SK-N-SH (cell line): ENCODE results near the gene NOP16. TPM values are rescaled to one million over a fixed set of nuclear protein-coding genes. Genes with fewer than 3 reads are reported as not detected.

Experiments
- CTCF ChIA-PET: fragments of 300-600, 350-600 bp; formaldehyde crosslinking; extraction: SDS; loops from one replicate; lab custom pipeline; 2021; lab: Yijun Ruan, JAX
- POLR2A ChIA-PET: fragments of 350-600 bp; sonication (Branson Sonifier 250); formaldehyde crosslinking; extraction: SDS; loops from one replicate; lab custom pipeline; 2020; ENCODE audit warnings: antibody characterized with exemption, inconsistent platforms; lab: Yijun Ruan, JAX
- DNase-seq: peaks from one replicate; pipeline ENCODE4 v3.0.0; 2012
- H2AFZ ChIP-seq: fragments of 200-600 bp; sonication (generic); 2 replicates; pipeline ENCODE4 v1.8.1; 2016; ENCODE audit warnings: antibody characterized with exemption, mild to moderate bottlenecking, low read depth
- H3F3A ChIP-seq: fragments of 200-600 bp; sonication (generic); replicated peaks from 2 replicates; pipeline ENCODE3; 2016; ENCODE audit warnings: antibody characterized with exemption, mild to moderate bottlenecking; ENCODE audit not compliant: insufficient read depth
- H3K27ac ChIP-seq, 2 experiments: fragments of 200-500 bp in 1 of 2; fragments of 200-600 bp in 1 of 2; sonication (Bioruptor generic) in 1 of 2; sonication (generic), shearing (Covaris generic) in 1 of 2; 2 replicates each; pipeline versions ENCODE4 v1.5.1 to v1.6.1; 2014 to 2016; ENCODE audit warnings: low read depth in 2 of 2, inconsistent platforms in 1 of 2, low read length in 1 of 2, mild to moderate bottlenecking in 1 of 2, mixed read lengths in 1 of 2
- H3K27me3 ChIP-seq: fragments of 200-600 bp; sonication (generic), shearing (Covaris generic); 2 replicates; pipeline ENCODE4 v1.6.1; 2016; ENCODE audit warnings: mixed run types; ENCODE audit not compliant: insufficient read depth
- H3K36me3 ChIP-seq, 2 experiments: fragments of 200-500 bp in 1 of 2; fragments of 200-600 bp in 1 of 2; sonication (Bioruptor generic) in 1 of 2; sonication (generic) in 1 of 2; replicated peaks in 1 of 2; 2 replicates each; pipeline versions ENCODE3 to v1.5.1; 2014 to 2016; ENCODE audit warnings: low read length in 1 of 2, mild to moderate bottlenecking in 1 of 2; ENCODE audit not compliant: insufficient read depth in 2 of 2, control insufficient read depth in 1 of 2
- H3K4me1 ChIP-seq, 2 experiments: fragments of 200-500 bp in 1 of 2; fragments of 200-600 bp in 1 of 2; sonication (Bioruptor generic) in 1 of 2; sonication (generic), shearing (Covaris generic) in 1 of 2; 2 replicates each; pipeline versions ENCODE4 v1.5.1 to v1.6.1; 2014 to 2016; ENCODE audit warnings: low read depth in 1 of 2, low read length in 1 of 2, mixed run types in 1 of 2; ENCODE audit not compliant: insufficient read depth in 2 of 2, control insufficient read depth in 1 of 2
- H3K4me2 ChIP-seq: fragments of 200-600 bp; sonication (generic), shearing (Covaris generic); 2 replicates; pipeline ENCODE4 v1.6.1; 2017; ENCODE audit warnings: mixed run types
- H3K4me3 ChIP-seq, 2 experiments: fragments of 200-500 bp in 1 of 2; fragments of 200-600 bp in 1 of 2; sonication (Bioruptor generic) in 1 of 2; sonication (generic), shearing (Covaris generic) in 1 of 2; 2 replicates each; pipeline versions ENCODE4 v1.5.1 to v1.8.1; 2014 to 2016; ENCODE audit warnings: low read depth in 2 of 2, inconsistent platforms in 1 of 2, low read length in 1 of 2, mild to moderate bottlenecking in 1 of 2, mixed read lengths in 1 of 2, moderate library complexity in 1 of 2
- H3K79me2 ChIP-seq: fragments of 200-600 bp; sonication (generic); 2 replicates; pipeline ENCODE4 v1.8.1; 2017; ENCODE audit warnings: mild to moderate bottlenecking; ENCODE audit not compliant: insufficient read depth
- H3K9ac ChIP-seq: fragments of 200-600 bp; sonication (generic); 2 replicates; pipeline ENCODE4 v1.6.1; 2017; ENCODE audit warnings: mixed run types
- H3K9me2 ChIP-seq: fragments of 200-600 bp; sonication (generic); 2 replicates; pipeline ENCODE4 v1.6.1; 2017; ENCODE audit warnings: mixed run types
- H3K9me3 ChIP-seq: fragments of 200-600 bp; sonication (generic); 2 replicates; pipeline ENCODE4 v1.6.1; 2017; ENCODE audit warnings: mixed run types, mild to moderate bottlenecking, moderate library complexity
- H4K20me1 ChIP-seq: fragments of 200-600 bp; sonication (generic); 2 replicates; pipeline ENCODE4 v1.6.1; 2017; ENCODE audit warnings: mild to moderate bottlenecking, mixed run types; ENCODE audit not compliant: insufficient read depth
- FOXJ3 ChIP-seq: sonication (generic); formaldehyde crosslinking; IDR thresholded peaks from 2 replicates; pipeline ENCODE4 v1.5.1; 2020; ENCODE audit warnings: mild to moderate bottlenecking, missing genetic modification reagents
- GABPA ChIP-seq: IDR thresholded peaks from 2 replicates; pipeline ENCODE4 v1.4.0; 2012; ENCODE audit warnings: low read depth, mild to moderate bottlenecking
- GATA2 ChIP-seq: sonication (generic); formaldehyde crosslinking; IDR thresholded peaks from 2 replicates; pipeline ENCODE4 v1.5.0; 2020; ENCODE audit warnings: mild to moderate bottlenecking, missing genetic modification reagents
- JUND ChIP-seq: IDR thresholded peaks from 2 replicates; pipeline ENCODE4 v1.4.0; 2012
- MEF2A ChIP-seq: IDR thresholded peaks from 2 replicates; pipeline ENCODE4 v1.4.0; 2012; ENCODE audit warnings: low read depth, borderline replicate concordance
- MXI1 ChIP-seq: IDR thresholded peaks from 2 replicates; pipeline ENCODE4 v1.6.1; 2012; ENCODE audit warnings: mild to moderate bottlenecking, low read depth, low read length, improper control_type of control experiment
- NRF1 ChIP-seq: IDR thresholded peaks from 2 replicates; pipeline ENCODE4 v1.6.1; 2012; ENCODE audit warnings: low read depth, mild to moderate bottlenecking, low read length
- RCOR1 ChIP-seq: fragments of 150-350 bp; IDR thresholded peaks from 2 replicates; pipeline ENCODE4 v1.6.1; 2017; ENCODE audit warnings: antibody characterized with exemption, low read length
- RFX5 ChIP-seq: IDR thresholded peaks from 2 replicates; pipeline ENCODE4 v1.6.1; 2012; ENCODE audit warnings: mild to moderate bottlenecking, improper control_type of control experiment, low read length
- SIN3A ChIP-seq: IDR thresholded peaks from 2 replicates; pipeline ENCODE4 v1.6.1; 2012; ENCODE audit warnings: low read depth, mild to moderate bottlenecking, low read length, moderate library complexity, borderline replicate concordance
- SMC3 ChIP-seq: IDR thresholded peaks from 2 replicates; pipeline ENCODE4 v1.6.1; 2012; ENCODE audit warnings: low read depth, low read length, improper control_type of control experiment
- TCF12 ChIP-seq: IDR thresholded peaks from 2 replicates; pipeline ENCODE4 v1.4.0; 2012
- YY1 ChIP-seq: IDR thresholded peaks from 2 replicates; pipeline ENCODE4 v1.4.0; 2012; ENCODE audit warnings: low read depth, mild to moderate bottlenecking
- WGBS: methylation state at CpG from one replicate; pipeline ENCODE4 v1.1.6; 2017; ENCODE audit warnings: low lambda C conversion rate; 5-methylcytosine and 5-hydroxymethylcytosine counted together
- polyA plus RNA-seq, 3 experiments: library from polyadenylated mRNA; depleted of rRNA; stranded (reverse); fragments of >200 nt; gene quantifications; 2 replicates each; pipeline ENCODE4 v1.2.3, GENCODE V29; 2012
- TF ChIP-seq, protein P1 (sequence below): IDR thresholded peaks from 2 replicates; pipeline ENCODE4 v1.4.0; 2012; ENCODE audit warnings: low read depth, borderline replicate concordance
- TF ChIP-seq, protein P2 (sequence below): IDR thresholded peaks from 2 replicates; pipeline ENCODE4 v1.4.0; 2012; ENCODE audit warnings: low read depth, borderline replicate concordance
- TF ChIP-seq, protein P3 (sequence below): fragments of 200-600 bp; sonication (generic); IDR thresholded peaks from 2 replicates; pipeline ENCODE4 v1.6.1; 2017; ENCODE audit warnings: antibody characterized with exemption, mild to moderate bottlenecking, moderate library complexity
- TF ChIP-seq, protein P4 (sequence below): IDR thresholded peaks from 2 replicates; pipeline ENCODE4 v1.6.1; 2012; ENCODE audit warnings: mild to moderate bottlenecking, low read depth, low read length, moderate library complexity
- TF ChIP-seq, protein P5 (sequence below): IDR thresholded peaks from 2 replicates; pipeline ENCODE4 v1.4.0; 2012; ENCODE audit warnings: low read depth

NOP16 gene
- polyA plus RNA-seq, 1 of the 3 experiments (the other 2 are of a cell fraction): 158 TPM

DNA sequence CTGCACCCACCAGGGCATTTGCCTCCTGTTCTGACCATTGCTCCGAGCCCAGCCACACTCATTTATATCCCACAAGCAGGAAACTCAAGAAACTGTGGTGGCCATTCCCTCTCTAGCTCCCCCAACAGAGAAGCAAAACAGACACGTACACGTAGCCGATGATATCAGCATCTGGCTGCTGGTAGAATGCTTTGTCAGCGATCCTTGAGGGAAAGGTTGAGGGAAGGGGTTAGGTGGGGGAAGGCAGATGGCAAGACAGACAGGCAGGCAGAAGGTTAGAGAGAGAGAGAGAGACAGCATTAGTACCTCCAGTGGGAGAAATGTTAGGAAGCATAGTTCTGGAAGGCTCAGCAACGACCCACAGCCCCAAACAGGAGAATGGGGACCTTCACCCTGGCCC lies 7.9 kb upstream of the NOP16 start:
- TF ChIP-seq, protein P1, sequence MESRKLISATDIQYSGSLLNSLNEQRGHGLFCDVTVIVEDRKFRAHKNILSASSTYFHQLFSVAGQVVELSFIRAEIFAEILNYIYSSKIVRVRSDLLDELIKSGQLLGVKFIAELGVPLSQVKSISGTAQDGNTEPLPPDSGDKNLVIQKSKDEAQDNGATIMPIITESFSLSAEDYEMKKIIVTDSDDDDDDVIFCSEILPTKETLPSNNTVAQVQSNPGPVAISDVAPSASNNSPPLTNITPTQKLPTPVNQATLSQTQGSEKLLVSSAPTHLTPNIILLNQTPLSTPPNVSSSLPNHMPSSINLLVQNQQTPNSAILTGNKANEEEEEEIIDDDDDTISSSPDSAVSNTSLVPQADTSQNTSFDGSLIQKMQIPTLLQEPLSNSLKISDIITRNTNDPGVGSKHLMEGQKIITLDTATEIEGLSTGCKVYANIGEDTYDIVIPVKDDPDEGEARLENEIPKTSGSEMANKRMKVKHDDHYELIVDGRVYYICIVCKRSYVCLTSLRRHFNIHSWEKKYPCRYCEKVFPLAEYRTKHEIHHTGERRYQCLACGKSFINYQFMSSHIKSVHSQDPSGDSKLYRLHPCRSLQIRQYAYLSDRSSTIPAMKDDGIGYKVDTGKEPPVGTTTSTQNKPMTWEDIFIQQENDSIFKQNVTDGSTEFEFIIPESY: no peak
- TF ChIP-seq GATA2 (CRISPR knock-in tag): peak; percentile 56; the same call in 1 of the 2 replicates
- TF ChIP-seq, all 33 proteins: peak for 1
- Histone ChIP-seq H2AFZ (no peak overlapping the region), H3K9me3 (no peaks in the 10 kb centered on the region), H3K9ac (no peak overlapping the region), H3F3A (no peaks in the 10 kb centered on the region), H3K27ac (no peak overlapping the region), H3K36me3 (peaks cover 0 to 9% of the 10 kb centered on the region in 2 experiments), H3K4me1 (peaks cover 0 to 2% of the 10 kb centered on the region in 2 experiments; a peak in 1 of 4 replicates), H3K9me2 (no peaks in the 10 kb centered on the region), H3K4me3 (no peak overlapping the region), H3K79me2 (no peaks in the 10 kb centered on the region), H3K4me2 (no peak overlapping the region), H4K20me1 (no peaks in the 10 kb centered on the region), H3K27me3 (no peaks in the 10 kb centered on the region)
- POLR2A ChIA-PET: interaction anchor here (0.6 kb wide), 1 partner anchor 9 kb away, joined by 3 read pairs; no protein-coding TSS in a partner anchor
- CTCF ChIA-PET: interaction anchor here (1.5 kb wide), 1 partner anchor 20 kb away, joined by 3 read pairs; the partner anchor contains the start of gene CLTB
- peak; percentile 49 for DNase-seq
- WGBS: 75% methylated on average over 6 of the region's 6 CpGs

DNA sequence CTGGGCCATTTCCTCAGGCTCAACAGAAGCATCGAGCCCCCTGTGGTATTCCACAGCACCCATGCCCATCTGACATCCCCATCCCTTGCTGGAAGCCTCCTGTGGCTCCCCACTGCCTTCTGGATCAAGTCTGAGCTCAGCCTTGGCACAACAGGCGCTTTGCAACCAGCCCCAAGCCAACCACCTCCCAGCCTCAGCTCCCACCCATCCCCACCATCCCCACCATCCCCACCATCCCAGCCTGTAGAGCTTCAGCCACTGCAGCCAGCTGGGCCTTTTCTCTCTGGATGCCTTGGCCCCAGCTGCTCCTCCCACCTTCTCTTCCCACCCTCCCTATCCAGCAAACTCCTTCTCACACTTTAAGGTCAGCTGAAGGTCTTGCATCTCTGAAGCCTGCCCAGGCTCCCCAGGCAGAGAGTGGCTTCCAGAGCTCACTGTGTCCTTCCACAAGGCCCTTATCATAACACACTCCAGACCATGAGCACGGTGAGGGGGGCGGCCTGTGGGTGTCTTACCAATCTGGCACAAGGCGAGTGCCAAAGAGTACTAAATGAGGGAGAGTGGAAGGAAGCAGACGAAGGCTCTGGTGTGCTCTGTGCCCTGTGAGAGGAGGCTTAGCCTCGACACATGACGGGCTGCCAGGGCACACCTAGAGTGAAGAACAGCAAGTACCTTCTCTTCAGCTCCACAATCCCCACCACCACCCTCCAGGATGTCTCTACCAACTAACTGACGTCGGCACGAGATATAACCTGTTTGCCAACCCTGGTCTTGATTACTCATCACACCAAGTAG lies 6.7 kb upstream of the NOP16 start:
- ChIA-PET CTCF (interaction anchor here (0.6 to 1.5 kb wide), 3 partner anchors 10 to 21 kb away, joined by 3 read pairs; partner anchors contain the start of gene CLTB), POLR2A (no interaction called here)
- no peaks in the 10 kb centered on the region for H3F3A ChIP-seq
- no peak overlapping the region for H3K9ac ChIP-seq
- peaks cover 0 to 2% of the 10 kb centered on the region in 2 experiments; a peak in 1 of 4 replicates for H3K4me1 ChIP-seq
- WGBS: 84% methylated on average over 9 of the region's 11 CpGs
- no peaks in the 10 kb centered on the region for H3K9me2 ChIP-seq
- peaks cover 5 to 9% of the 10 kb centered on the region in 2 experiments for H3K36me3 ChIP-seq
- peaks cover 10% of the 10 kb centered on the region for H3K79me2 ChIP-seq
- no peaks in the 10 kb centered on the region for H4K20me1 ChIP-seq
- no peak overlapping the region for H3K4me3 ChIP-seq
- no peak overlapping the region for H2AFZ ChIP-seq
- H3K27ac ChIP-seq: no peak overlapping the region
- H3K4me2 ChIP-seq: no peak overlapping the region
- H3K9me3 ChIP-seq: no peaks in the 10 kb centered on the region
- no peak for DNase-seq
- no peaks in the 10 kb centered on the region for H3K27me3 ChIP-seq
- no peak for TF ChIP-seq GATA2 (CRISPR knock-in tag)
- TF ChIP-seq, protein P2, sequence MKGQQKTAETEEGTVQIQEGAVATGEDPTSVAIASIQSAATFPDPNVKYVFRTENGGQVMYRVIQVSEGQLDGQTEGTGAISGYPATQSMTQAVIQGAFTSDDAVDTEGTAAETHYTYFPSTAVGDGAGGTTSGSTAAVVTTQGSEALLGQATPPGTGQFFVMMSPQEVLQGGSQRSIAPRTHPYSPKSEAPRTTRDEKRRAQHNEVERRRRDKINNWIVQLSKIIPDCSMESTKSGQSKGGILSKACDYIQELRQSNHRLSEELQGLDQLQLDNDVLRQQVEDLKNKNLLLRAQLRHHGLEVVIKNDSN: no peak
- TF ChIP-seq, protein P3, sequence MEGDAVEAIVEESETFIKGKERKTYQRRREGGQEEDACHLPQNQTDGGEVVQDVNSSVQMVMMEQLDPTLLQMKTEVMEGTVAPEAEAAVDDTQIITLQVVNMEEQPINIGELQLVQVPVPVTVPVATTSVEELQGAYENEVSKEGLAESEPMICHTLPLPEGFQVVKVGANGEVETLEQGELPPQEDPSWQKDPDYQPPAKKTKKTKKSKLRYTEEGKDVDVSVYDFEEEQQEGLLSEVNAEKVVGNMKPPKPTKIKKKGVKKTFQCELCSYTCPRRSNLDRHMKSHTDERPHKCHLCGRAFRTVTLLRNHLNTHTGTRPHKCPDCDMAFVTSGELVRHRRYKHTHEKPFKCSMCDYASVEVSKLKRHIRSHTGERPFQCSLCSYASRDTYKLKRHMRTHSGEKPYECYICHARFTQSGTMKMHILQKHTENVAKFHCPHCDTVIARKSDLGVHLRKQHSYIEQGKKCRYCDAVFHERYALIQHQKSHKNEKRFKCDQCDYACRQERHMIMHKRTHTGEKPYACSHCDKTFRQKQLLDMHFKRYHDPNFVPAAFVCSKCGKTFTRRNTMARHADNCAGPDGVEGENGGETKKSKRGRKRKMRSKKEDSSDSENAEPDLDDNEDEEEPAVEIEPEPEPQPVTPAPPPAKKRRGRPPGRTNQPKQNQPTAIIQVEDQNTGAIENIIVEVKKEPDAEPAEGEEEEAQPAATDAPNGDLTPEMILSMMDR: no peak
- TF ChIP-seq MXI1: no peak
- TF ChIP-seq SMC3: no peak
- TF ChIP-seq SIN3A: no peak
- TF ChIP-seq GABPA: no peak
- no peak for TF ChIP-seq TCF12
- TF ChIP-seq RCOR1: no peak
- TF ChIP-seq, protein P4, sequence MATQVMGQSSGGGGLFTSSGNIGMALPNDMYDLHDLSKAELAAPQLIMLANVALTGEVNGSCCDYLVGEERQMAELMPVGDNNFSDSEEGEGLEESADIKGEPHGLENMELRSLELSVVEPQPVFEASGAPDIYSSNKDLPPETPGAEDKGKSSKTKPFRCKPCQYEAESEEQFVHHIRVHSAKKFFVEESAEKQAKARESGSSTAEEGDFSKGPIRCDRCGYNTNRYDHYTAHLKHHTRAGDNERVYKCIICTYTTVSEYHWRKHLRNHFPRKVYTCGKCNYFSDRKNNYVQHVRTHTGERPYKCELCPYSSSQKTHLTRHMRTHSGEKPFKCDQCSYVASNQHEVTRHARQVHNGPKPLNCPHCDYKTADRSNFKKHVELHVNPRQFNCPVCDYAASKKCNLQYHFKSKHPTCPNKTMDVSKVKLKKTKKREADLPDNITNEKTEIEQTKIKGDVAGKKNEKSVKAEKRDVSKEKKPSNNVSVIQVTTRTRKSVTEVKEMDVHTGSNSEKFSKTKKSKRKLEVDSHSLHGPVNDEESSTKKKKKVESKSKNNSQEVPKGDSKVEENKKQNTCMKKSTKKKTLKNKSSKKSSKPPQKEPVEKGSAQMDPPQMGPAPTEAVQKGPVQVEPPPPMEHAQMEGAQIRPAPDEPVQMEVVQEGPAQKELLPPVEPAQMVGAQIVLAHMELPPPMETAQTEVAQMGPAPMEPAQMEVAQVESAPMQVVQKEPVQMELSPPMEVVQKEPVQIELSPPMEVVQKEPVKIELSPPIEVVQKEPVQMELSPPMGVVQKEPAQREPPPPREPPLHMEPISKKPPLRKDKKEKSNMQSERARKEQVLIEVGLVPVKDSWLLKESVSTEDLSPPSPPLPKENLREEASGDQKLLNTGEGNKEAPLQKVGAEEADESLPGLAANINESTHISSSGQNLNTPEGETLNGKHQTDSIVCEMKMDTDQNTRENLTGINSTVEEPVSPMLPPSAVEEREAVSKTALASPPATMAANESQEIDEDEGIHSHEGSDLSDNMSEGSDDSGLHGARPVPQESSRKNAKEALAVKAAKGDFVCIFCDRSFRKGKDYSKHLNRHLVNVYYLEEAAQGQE: no peak
- no peak for TF ChIP-seq MEF2A
- no peak for TF ChIP-seq NRF1
- TF ChIP-seq FOXJ3: no peak
- TF ChIP-seq JUND: no peak
- no peak for TF ChIP-seq RFX5
- TF ChIP-seq, protein P5, sequence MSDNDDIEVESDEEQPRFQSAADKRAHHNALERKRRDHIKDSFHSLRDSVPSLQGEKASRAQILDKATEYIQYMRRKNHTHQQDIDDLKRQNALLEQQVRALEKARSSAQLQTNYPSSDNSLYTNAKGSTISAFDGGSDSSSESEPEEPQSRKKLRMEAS: no peak
- TF ChIP-seq YY1: no peak
